Measurements from ENCODE around the gene RASSF5. TPM values are rescaled to one million over a fixed set of nuclear protein-coding genes. Genes with fewer than 3 reads are reported as not detected.
A peak's percentile ranks its signal among the peaks of the same experiment; 100 is the strongest.

RASSF5 gene
- total and polyA plus RNA-seq, 2 donors (not counting 1 experiment from before 2014, with no cell fraction given): 69.7 to 146 TPM

- H3K9me3 ChIP-seq (ENCODE audit: control extremely low read depth in 1 of 3, control insufficient read depth in 2 of 3, insufficient read depth in 1 of 3, low read length in 2 of 3): no peaks in the 10 kb centered on the region
- H4K20me1 ChIP-seq (ENCODE audit: control insufficient read depth, insufficient read depth, low read length, poor library complexity, severe bottlenecking): peaks cover 16% of the 10 kb centered on the region
- ATAC-seq (ENCODE audit: low read depth) (no peak), DNase-seq (no peak)
- peak overlapping the region; percentile 23 for H3K9ac ChIP-seq (ENCODE audit: low read length)
- Mint-ChIP-seq H3K4me3 (peak overlapping the region; percentile 58), H3K9me3 (ENCODE audit: insufficient read depth) (no peaks in the 10 kb centered on the region), H3K27me3 (no peaks in the 10 kb centered on the region), H3K4me1 (peaks cover 96% of the 10 kb centered on the region), H3K27ac (peak overlapping the region; percentile 98)
- TF ChIP-seq EZH2 (IDR thresholded peaks at IDR 0.05; ENCODE audit: borderline replicate concordance, insufficient read depth, low read depth, low read length, poor library complexity, severe bottlenecking): no peak
- TF ChIP-seq, protein P1, sequence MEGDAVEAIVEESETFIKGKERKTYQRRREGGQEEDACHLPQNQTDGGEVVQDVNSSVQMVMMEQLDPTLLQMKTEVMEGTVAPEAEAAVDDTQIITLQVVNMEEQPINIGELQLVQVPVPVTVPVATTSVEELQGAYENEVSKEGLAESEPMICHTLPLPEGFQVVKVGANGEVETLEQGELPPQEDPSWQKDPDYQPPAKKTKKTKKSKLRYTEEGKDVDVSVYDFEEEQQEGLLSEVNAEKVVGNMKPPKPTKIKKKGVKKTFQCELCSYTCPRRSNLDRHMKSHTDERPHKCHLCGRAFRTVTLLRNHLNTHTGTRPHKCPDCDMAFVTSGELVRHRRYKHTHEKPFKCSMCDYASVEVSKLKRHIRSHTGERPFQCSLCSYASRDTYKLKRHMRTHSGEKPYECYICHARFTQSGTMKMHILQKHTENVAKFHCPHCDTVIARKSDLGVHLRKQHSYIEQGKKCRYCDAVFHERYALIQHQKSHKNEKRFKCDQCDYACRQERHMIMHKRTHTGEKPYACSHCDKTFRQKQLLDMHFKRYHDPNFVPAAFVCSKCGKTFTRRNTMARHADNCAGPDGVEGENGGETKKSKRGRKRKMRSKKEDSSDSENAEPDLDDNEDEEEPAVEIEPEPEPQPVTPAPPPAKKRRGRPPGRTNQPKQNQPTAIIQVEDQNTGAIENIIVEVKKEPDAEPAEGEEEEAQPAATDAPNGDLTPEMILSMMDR (IDR thresholded peaks at IDR 0.05): no peak
- H3K36me3 ChIP-seq (replicated peaks in 1 of 2; ENCODE audit: control extremely low read depth in 1 of 2, control insufficient read depth in 1 of 2, extremely low read depth in 1 of 2, insufficient read depth in 2 of 2, low read length in 1 of 2): peaks cover 3 to 38% of the 10 kb centered on the region in 2 experiments
- no peak overlapping the region for H2AFZ ChIP-seq (ENCODE audit: insufficient read depth, low read depth, low read length, poor library complexity, severe bottlenecking)
- peaks cover 95% of the 10 kb centered on the region for H3K79me2 ChIP-seq (ENCODE audit: control insufficient read depth, insufficient read depth, low read length)
- H3K4me3 ChIP-seq (ENCODE audit: control extremely low read depth in 1 of 5, extremely low read depth in 1 of 5, insufficient read depth in 1 of 5, low read depth in 2 of 5, low read length in 4 of 5): peak overlapping the region in 1 of 5 experiments; percentile 9
- H3K4me2 ChIP-seq (replicated peaks; ENCODE audit: low read depth, low read length, poor library complexity, severe bottlenecking): peak overlapping the region; percentile 62
- H3K27me3 ChIP-seq (replicated peaks in 1 of 4; ENCODE audit: control extremely low read depth in 1 of 4, control insufficient read depth in 3 of 4, insufficient read depth in 4 of 4, low read length in 3 of 4): no peaks in the 10 kb centered on the region
- intact Hi-C loops (cut with micrococcal nuclease): no loop called here
- 85% methylated on average over 2 of the region's 4 CpGs for WGBS (ENCODE audit: insufficient coverage)
- peak overlapping the region; percentile 90 to 96 for H3K27ac ChIP-seq (ENCODE audit: low read length in 2 of 2)
- ChIA-PET POLR2A (interaction anchor here (0.6 to 3.3 kb wide), 3 partner anchors 9 to 22 kb away, joined by 8 to 27 read pairs (median 9); no protein-coding TSS in a partner anchor), CTCF (interaction anchor here (0.5 to 15.1 kb wide), 4 partner anchors 25 to 100 kb away, joined by 3 to 1018 read pairs (median 4); no protein-coding TSS in a partner anchor)
- H3K4me1 ChIP-seq (ENCODE audit: control insufficient read depth in 2 of 2, insufficient read depth in 2 of 2, low read length in 2 of 2): peaks cover 96 to 100% of the 10 kb centered on the region in 2 donors
These were observed 71.6 kb downstream of the RASSF5 start for GRCh38 chr1:206578978-206579374.

GRCh38 chr1:206579747-206580437 lies 72.6 kb downstream of the RASSF5 start:
- WGBS (ENCODE audit: insufficient coverage): 30% methylated on average over 9 of the region's 11 CpGs
- Histone ChIP-seq H3K4me1 (ENCODE audit: control insufficient read depth in 2 of 2, insufficient read depth in 2 of 2, low read length in 2 of 2) (peaks cover 87 to 91% of the 10 kb centered on the region in 2 donors), H3K4me2 (replicated peaks; ENCODE audit: low read depth, low read length, poor library complexity, severe bottlenecking) (peak overlapping the region; percentile 62), H3K9me3 (ENCODE audit: control extremely low read depth in 1 of 3, control insufficient read depth in 2 of 3, insufficient read depth in 1 of 3, low read length in 2 of 3) (no peaks in the 10 kb centered on the region), H3K36me3 (replicated peaks in 1 of 2; ENCODE audit: control extremely low read depth in 1 of 2, control insufficient read depth in 1 of 2, extremely low read depth in 1 of 2, insufficient read depth in 2 of 2, low read length in 1 of 2) (peaks cover 5 to 41% of the 10 kb centered on the region in 2 experiments), H3K27ac (ENCODE audit: low read length in 2 of 2) (peak overlapping the region; percentile 90 to 96), H4K20me1 (ENCODE audit: control insufficient read depth, insufficient read depth, low read length, poor library complexity, severe bottlenecking) (peaks cover 26% of the 10 kb centered on the region), H3K4me3 (ENCODE audit: control extremely low read depth in 1 of 5, extremely low read depth in 1 of 5, insufficient read depth in 1 of 5, low read depth in 2 of 5, low read length in 4 of 5) (peak overlapping the region in 4 of 5 experiments; percentile 3 to 32 (median 23)), H2AFZ (ENCODE audit: insufficient read depth, low read depth, low read length, poor library complexity, severe bottlenecking) (no peak overlapping the region), H3K27me3 (replicated peaks in 1 of 4; ENCODE audit: control extremely low read depth in 1 of 4, control insufficient read depth in 3 of 4, insufficient read depth in 4 of 4, low read length in 3 of 4) (no peaks in the 10 kb centered on the region), H3K9ac (ENCODE audit: low read length) (peak overlapping the region; percentile 38), H3K79me2 (ENCODE audit: control insufficient read depth, insufficient read depth, low read length) (peaks cover 95% of the 10 kb centered on the region)
- peak; percentile 81 for ATAC-seq (ENCODE audit: low read depth)
- Mint-ChIP-seq H3K9me3 (ENCODE audit: insufficient read depth) (no peaks in the 10 kb centered on the region), H3K27ac (peak overlapping the region; percentile 98), H3K4me1 (peaks cover 88% of the 10 kb centered on the region), H3K27me3 (no peaks in the 10 kb centered on the region), H3K4me3 (peak overlapping the region; percentile 58)
- POLR2A ChIA-PET: interaction anchor here (0.8 to 3.3 kb wide), 8 partner anchors 16 to 39 kb away, joined by 3 to 27 read pairs (median 4); partner anchors contain the start of gene EIF2D
- DNase-seq: peak; percentile 93
- intact Hi-C loops (cut with micrococcal nuclease): loop anchor here (1.0 to 2.0 kb wide), 3 partner anchors 17 to 33 kb away; partner anchors contain the start of gene EIF2D
- TF ChIP-seq, protein P1 (IDR thresholded peaks at IDR 0.05): no peak
- no peak for TF ChIP-seq EZH2 (IDR thresholded peaks at IDR 0.05; ENCODE audit: borderline replicate concordance, insufficient read depth, low read depth, low read length, poor library complexity, severe bottlenecking)
- CTCF ChIA-PET: interaction anchor here (0.7 to 15.1 kb wide), 13 partner anchors 26 to 249 kb away, joined by 3 to 1018 read pairs (median 3); partner anchors contain the start of genes IKBKE and RASSF5

All from B cell (primary cell).